Parathyroid adenoma (tissue), 2 donors: ENCODE measurements around the gene VMP1.

Experiments
- H2AFZ ChIP-seq: fragments of 300-600 bp; sonication (generic); one replicate; pipeline ENCODE4 v1.7.0; 2017; ENCODE audit warnings: antibody characterized with exemption, mild to moderate bottlenecking
- H3K27ac ChIP-seq: fragments of 300-600 bp; sonication (generic); one replicate; pipeline ENCODE4 v1.7.0; 2017
- H3K27me3 ChIP-seq: fragments of 300-600 bp; sonication (generic); one replicate; pipeline ENCODE4 v1.7.0; 2017; ENCODE audit warnings: low read length; ENCODE audit not compliant: control insufficient read depth, insufficient read depth
- H3K36me3 ChIP-seq: fragments of 300-600 bp; sonication (generic); one replicate; pipeline ENCODE4 v1.7.0; 2017; ENCODE audit warnings: low read length; ENCODE audit not compliant: control insufficient read depth, insufficient read depth
- H3K4me1 ChIP-seq: fragments of 300-600 bp; sonication (generic); one replicate; pipeline ENCODE4 v1.7.0; 2017; ENCODE audit warnings: control low read depth
- H3K4me2 ChIP-seq: fragments of 300-600 bp; sonication (generic); one replicate; pipeline ENCODE4 v1.7.0; 2017; ENCODE audit warnings: low read length
- H3K4me3 ChIP-seq: fragments of 300-600 bp; sonication (generic); one replicate; pipeline ENCODE4 v1.7.0; 2017; ENCODE audit warnings: low read depth, low read length
- H3K79me2 ChIP-seq: fragments of 300-600 bp; sonication (generic); one replicate; pipeline ENCODE4 v1.7.0; 2017; ENCODE audit warnings: control low read depth
- H3K9ac ChIP-seq: fragments of 300-600 bp; sonication (generic); one replicate; pipeline ENCODE4 v1.7.0; 2017; ENCODE audit warnings: mild to moderate bottlenecking
- H3K9me3 ChIP-seq: fragments of 300-600 bp; sonication (generic); one replicate; pipeline ENCODE4 v1.7.0; 2017; ENCODE audit warnings: low read length; ENCODE audit not compliant: control insufficient read depth
- CTCF ChIP-seq: fragments of 300-600 bp; sonication (generic); IDR thresholded peaks from one replicate; pipeline ENCODE4 v1.7.0; 2017; ENCODE audit warnings: antibody characterized with exemption, mild to moderate bottlenecking
- donor health status: primary hyperparathyroidism.

Gene VMP1

GRCh38 chr17:59707149-59707970, at the start of gene VMP1, which contains the start of gene PTRH2:
Gene VMP1, plus strand, starts transcription at chr17:59707654. Its CDS starts 23,793 bp downstream, at chr17:59731447.
Gene PTRH2, minus strand, starts transcription at chr17:59707430. Its CDS starts 9,452 bp downstream, at chr17:59697978.
- Histone ChIP-seq H3K9ac (peak within 1 kb of the TSS; percentile 47), H3K9me3 (no peaks in the 10 kb centered on the region), H2AFZ (peak within 1 kb of the TSS; percentile 81), H3K27ac (peak within 1 kb of the TSS; percentile 88), H3K4me3 (peak within 1 kb of the TSS; percentile 90), H3K79me2 (peaks cover 44% of the 10 kb centered on the region), H3K4me1 (peaks cover 12% of the 10 kb centered on the region), H3K27me3 (no peaks in the 10 kb centered on the region), H3K4me2 (peak within 1 kb of the TSS; percentile 79), H3K36me3 (no peaks in the 10 kb centered on the region)
- TF ChIP-seq CTCF = no peak

GRCh38 chr17:59666235-59666634, 41.2 kb upstream of the VMP1 start:
- Histone ChIP-seq H3K4me1 (no peaks in the 10 kb centered on the region), H3K79me2 (peaks cover 22% of the 10 kb centered on the region), H3K36me3 (no peaks in the 10 kb centered on the region), H3K4me2 (no peak overlapping the region), H3K27ac (no peak overlapping the region), H3K9me3 (no peaks in the 10 kb centered on the region), H3K27me3 (no peaks in the 10 kb centered on the region), H3K4me3 (no peak overlapping the region), H2AFZ (no peak overlapping the region), H3K9ac (no peak overlapping the region)
- TF ChIP-seq CTCF = no peak

GRCh38 chr17:59668816-59669215, 38.6 kb upstream of the VMP1 start:
- H3K27me3 ChIP-seq = no peaks in the 10 kb centered on the region
- no peak overlapping the region for H3K27ac ChIP-seq
- no peak overlapping the region for H3K9ac ChIP-seq
- no peaks in the 10 kb centered on the region for H3K4me1 ChIP-seq
- no peaks in the 10 kb centered on the region for H3K9me3 ChIP-seq
- no peak overlapping the region for H3K4me2 ChIP-seq
- H3K4me3 ChIP-seq = no peak overlapping the region
- no peak for TF ChIP-seq CTCF
- H3K36me3 ChIP-seq = no peaks in the 10 kb centered on the region
- H3K79me2 ChIP-seq = peaks cover 28% of the 10 kb centered on the region
- no peak overlapping the region for H2AFZ ChIP-seq

GRCh38 chr17:59669411-59669810, 38.0 kb upstream of the VMP1 start:
- H3K79me2 ChIP-seq = peaks cover 27% of the 10 kb centered on the region
- no peak overlapping the region for H2AFZ ChIP-seq
- H3K4me2 ChIP-seq = no peak overlapping the region
- no peaks in the 10 kb centered on the region for H3K27me3 ChIP-seq
- no peak for TF ChIP-seq CTCF
- no peak overlapping the region for H3K4me3 ChIP-seq
- no peaks in the 10 kb centered on the region for H3K4me1 ChIP-seq
- no peak overlapping the region for H3K9ac ChIP-seq
- H3K9me3 ChIP-seq = no peaks in the 10 kb centered on the region
- no peaks in the 10 kb centered on the region for H3K36me3 ChIP-seq
- H3K27ac ChIP-seq = no peak overlapping the region

- Histone ChIP-seq H3K9ac (no peak overlapping the region), H2AFZ (no peak overlapping the region), H3K79me2 (peaks cover 23% of the 10 kb centered on the region), H3K4me3 (no peak overlapping the region), H3K27me3 (no peaks in the 10 kb centered on the region), H3K36me3 (no peaks in the 10 kb centered on the region), H3K27ac (no peak overlapping the region), H3K4me2 (no peak overlapping the region), H3K9me3 (no peaks in the 10 kb centered on the region), H3K4me1 (no peaks in the 10 kb centered on the region)
- TF ChIP-seq CTCF = no peak
Observed at GRCh38 chr17:59669944-59670343, 37.5 kb upstream of the VMP1 start.
